Activated CD4-positive, alpha-beta T cell treated with anti-CD3 and anti-CD28 coated beads for 1 hour (primary cell): Measurements from ENCODE around the gene METTL23.
"Not testable (repeated sequence)": the region's sequence is repeated elsewhere in the genome, so short reads cannot be mapped to it uniquely, and the experiment has no call there.

ENCODE experiments used
- DNase-seq: peaks from one replicate; pipeline ENCODE4 v3.0.0-alpha.2; 2020

METTL23 gene

DNA sequence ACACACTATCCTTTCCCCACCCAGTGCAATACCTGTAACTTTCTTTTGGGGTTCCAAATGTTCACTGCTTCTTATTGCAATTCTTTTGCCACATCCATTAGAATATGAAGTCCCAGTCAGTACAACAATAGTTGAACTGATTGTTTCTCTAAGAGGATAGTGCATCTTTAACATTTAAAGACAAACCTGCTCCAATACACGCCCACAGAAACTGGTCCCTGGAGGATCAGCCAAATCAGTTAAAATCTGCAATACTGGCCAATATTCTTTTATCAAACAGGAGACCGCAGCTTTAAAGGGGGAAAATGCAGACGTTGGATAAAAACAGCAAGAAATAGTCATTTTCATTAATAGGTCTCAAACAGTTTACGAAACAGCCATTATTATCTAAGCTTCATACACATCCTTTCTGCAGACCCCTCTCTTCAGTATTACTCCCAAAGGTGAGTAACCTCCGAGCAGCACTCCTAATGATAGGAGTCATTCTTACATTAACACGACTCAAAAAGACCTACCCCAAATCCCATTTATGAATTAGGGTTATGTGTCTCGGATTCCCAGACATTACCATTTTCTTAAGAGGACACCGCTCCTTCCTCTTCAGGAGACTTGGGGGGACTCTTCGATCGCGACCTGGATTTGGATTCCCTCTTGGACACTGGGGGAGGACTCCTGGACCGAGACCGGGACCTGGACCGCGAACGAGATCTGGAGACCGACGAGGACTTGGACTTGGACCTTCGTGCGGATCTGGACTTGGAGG, 9.1 kb downstream of the METTL23 start:
- DNase-seq = no peak

DNA sequence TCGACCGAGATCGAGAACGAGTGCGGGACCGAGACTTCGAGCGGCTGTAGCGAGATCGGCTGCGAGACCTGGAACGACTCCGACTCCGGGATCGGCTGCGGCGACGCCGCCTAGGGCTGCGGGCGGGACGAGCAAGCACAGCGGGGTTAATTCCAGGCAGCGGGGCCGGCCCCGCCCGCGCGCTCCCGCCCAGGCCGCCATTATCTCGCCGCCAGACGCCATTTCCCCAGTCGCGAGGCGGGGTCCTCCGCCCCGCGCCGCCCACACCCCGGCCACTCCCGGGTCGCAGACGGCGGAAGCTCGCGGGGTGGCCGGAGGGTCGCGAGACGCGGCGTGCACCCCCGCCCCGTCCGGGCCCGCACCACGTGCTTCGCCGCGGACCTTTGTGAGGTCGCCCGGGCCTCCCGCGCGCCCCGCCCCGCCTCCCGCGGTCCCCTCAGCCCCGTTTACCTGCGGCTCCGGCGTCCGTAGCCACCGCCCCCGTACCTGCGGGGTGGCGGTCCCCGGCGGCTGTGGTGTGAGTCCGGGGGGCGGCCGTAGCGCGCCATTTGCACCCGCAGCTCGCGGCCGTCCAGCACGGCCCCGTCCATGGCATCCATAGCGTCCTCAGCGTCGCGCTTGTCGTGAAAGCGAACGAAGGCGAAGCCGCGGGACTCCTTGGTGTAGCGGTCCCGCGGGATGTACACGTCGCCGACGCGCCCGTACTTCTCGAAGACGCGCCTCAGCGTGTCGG, 9.9 kb downstream of the METTL23 start:
- peak; percentile 57 for DNase-seq

DNA sequence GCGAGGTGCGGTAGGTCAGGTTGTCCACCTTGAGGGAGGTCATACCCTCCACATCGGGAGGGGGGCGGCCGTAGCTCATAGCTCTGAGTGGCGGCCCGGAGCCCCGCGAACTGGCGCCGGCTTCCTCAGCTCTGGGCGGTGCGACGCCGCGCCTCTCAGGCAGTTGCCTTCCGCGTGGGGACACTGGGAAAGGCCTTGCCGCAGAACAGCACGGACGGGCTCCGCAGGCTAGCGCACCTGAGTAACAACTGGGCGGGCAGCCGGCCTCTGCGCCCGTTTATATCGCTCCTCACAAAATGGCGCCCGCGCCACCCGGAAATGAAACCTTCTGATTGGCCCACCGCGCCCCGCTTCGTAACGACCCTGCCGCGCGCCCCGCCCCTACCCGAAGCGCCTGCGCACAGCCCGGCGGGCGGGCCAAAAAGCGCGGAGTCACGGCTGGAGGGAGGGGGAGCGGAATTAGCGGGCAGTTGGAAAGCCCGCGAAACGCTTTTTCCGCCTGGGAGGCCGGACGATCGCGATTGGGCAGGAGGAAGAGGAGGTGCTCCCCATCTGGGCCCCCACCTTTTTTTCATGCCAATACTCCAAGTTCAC, 10.5 kb downstream of the METTL23 start, which contains the start of gene SRSF2:
Gene SRSF2 (minus strand): TSS at position 250 of the 594 bp plus-strand sequence. CDS start 171 bp downstream, at position 79.
- DNase-seq = peak; percentile 99

DNA sequence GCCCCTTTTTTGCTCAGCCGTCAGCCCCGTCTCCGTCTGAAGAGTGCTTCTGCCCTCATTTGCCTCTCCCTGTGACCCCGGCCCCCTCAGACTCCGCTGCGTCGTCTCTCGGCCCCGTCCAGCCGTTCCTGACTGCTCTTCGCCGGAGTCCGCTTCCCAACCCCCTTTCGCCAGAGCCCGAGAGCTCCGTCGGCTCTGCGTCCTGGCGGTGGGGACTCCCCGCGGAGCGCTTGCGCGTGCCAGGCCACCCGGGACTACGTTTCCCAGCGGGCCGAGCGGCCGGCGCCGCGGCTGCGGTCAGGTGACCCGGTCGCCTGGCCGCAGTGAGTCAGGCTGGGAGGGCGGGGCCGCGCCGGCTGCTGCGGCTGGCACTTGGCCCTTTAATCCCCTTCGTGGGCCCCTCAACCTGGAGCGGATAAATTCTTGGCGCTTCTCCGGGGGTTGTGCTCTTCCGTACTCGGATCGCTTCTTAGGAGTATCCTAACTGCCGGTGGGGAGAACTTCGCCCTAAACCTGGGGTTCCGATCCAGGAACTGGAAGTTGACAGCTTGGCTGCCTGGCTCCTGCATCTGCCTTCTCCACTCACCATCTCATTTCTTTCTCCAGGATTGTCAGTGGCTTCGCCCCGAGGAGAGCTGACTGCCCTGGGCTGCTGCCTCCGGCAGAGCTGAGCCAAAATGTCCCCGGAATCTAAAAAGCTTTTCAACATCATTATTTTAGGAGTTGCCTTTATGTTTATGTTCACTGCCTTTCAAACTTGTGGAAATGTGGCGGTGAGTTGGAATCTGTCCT, 11.2 kb downstream of the METTL23 start, which contains the start of gene MFSD11:
Gene MFSD11 (plus strand): TSS at position 444 of the 792 bp plus-strand sequence. CDS start 234 bp downstream, at position 678.
- peak; percentile 88 for DNase-seq

DNA sequence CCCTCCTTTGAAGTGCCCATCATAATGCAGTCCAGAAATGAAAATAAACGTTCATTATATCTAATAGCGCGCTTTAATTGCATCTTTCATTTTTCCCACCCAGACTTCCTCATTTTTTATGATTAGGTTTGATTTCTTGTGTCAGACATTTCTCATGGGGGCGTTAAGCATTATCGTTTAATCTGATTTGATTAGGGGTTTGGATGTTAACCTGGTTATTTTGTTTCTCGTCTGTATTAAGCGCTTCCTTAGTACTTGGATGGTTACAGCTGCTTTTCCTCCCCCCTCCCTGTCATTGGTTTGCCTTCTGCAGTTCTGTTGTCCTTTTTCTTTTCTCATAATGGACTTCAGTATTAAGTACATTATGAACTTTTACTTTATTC, 11.8 kb downstream of the METTL23 start:
- DNase-seq = no peak

DNA sequence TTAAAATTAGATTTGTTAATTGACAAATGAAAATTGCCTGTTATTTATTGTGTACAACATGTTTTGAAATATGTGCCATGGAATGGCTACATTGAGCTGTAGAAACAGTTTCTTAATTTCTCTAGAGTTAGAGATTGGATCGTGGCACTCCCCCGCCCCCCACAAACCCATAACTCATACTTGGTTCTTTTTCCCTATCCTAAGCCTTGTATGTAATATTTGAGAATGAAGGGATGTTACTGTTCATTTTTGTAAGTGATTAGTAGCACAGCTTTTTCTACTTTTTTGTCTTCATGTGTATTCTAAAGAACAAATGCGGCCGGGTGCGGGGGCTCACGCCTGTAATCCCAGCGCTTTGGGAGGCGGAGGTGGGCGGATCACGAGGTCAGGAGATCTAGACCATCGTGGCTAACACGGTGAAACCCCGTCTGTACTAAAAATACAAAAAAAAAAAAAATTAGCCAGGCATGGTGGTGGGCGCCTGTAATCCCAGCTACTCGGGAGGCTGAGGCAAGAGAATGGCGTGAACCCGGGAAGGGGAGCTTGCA, 13.0 kb downstream of the METTL23 start:
- not testable (repeated sequence) for DNase-seq

DNA sequence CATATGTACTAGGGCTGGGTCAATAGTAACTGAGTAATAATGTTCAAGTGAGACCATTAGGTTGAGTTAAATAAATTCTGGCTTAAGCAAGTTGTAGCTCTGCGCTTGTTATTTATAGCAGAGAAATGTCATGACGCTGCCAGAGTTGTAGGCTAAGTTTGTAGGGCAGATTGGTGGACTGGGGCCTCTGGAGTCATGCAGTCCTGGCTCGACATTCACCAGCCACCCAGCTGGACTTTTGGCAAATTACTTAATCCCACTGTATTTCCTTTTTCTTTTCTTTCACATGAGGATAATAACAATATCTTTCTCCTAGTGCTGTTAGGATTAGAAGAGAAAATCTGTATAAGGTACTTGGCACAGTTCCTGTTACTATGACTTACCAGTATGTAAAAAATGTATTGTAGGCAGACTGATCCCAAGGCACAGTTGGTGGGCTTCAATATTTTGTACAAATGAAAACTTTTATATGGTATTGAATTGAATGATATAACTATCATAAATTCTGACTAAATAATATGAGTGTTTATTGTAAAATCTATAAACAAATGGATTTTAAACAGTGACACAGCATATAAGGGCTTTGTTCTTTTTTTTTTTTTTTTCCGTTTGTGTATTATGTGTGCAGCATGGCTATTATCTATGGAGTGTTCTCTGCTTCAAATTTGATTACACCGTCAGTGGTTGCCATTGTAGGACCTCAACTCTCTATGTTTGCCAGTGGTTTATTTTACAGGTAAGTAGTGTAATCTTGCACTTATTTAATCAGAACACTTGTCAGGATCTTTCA, 13.9 kb downstream of the METTL23 start:
- no peak for DNase-seq

DNA sequence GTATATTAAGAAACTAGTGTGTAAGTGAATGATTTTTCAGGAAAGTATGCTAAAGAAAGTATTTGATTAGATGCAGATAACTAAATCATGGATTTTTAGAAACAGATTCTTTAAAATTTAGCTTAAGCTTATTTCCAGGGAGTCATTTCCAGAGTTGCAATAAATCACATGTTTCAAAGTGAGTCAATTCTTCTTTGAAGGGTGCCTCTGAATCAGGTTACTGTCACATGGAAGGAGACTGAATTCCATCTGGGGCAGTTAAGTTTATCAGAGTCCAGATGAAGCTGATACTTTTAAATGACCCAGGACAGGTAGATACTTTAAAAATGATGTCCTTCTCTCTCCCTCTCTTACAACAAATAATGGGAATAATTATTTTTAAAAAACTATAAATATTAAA, 16.3 kb downstream of the METTL23 start:
- DNase-seq = no peak

DNA sequence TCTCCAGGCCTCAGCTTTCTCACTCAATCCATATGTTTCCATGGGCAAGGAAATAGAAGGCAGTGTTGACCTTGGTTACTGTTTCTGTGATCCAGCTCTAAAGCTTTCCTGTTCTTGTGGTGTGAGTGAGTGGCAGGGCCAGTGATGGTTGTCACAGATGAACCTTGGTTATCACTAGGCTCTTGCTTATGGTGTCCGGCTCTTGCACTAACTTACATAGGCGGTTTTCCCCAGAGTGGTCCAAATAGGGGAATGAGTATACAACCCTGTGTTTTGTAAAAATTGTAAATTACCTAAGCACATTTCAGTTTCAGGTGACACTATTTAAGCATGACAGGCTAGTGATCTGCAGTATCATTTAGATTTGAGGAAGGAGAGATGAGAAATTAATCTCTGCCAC, 18.1 kb downstream of the METTL23 start:
- no peak for DNase-seq

DNA sequence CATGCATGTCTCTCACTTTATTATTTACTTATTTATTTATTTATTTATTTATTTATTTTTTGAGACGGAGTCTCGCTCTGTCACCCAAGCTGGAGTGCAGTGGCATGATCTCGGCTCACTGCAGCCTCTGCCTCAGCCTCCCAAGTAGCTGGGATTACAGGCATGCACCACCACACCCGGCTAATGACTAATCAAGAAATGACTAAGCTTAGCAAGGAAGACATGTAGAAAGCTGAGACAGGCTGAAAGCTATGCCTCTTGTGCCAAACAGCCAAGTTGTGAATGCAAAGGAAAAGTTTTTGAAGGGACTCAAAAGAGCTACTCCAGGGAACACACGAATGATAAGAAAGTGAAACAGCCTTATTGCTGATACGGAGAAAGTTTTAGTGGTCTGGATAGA, 19.1 kb downstream of the METTL23 start:
- not testable (repeated sequence) for DNase-seq

DNA sequence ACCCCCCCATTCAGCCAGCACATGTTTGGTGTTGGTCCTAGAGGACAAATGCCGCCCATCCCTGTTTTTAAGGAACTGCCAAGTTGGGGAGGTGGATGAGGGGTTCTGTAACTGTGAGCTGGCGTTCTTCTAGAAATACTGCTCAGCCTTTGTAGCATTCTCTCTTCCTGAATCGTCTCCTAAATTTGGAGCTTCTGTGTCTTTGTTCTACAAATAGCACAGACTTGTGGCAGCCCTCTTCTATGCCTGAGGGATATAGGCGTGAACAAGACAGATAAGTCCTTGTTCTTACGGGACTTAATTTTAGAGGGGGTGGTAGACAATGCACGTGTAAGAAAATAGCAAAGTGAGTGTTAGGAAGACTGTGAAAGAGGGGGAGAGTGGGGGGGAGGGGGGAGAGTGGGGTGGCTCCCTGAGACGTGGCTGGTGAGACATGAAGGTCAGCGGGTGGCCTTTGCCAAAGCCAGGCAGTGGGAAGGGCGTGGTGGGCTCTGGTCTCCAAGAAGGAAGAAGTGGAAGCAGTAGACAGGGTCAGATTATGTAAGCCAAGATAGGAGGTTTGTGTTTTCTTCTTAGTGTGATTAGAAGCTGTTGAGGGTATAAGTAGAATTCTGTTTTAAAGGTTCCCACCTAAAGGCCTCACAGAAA, 21.2 kb downstream of the METTL23 start:
- no peak for DNase-seq

DNA sequence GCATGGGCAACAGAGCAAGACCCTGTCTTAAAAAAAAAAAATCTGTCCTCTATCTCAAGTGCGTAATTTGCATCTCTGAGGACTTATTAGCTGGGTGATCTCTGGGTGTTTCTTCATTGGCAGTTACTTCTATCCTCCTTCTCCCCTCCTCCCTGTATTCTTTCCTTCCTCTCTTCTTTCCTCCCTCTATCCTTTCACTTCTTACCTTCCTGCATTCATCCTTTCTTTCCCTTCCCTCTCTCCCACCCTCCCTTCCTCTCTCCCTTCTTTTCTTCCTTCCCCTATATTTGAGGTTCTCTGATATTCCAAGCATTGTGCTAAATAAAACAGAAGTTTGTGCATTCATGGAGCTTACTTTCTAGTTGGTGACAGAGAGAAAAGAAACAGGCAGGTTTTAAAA, 22.0 kb downstream of the METTL23 start:
- DNase-seq = no peak

DNA sequence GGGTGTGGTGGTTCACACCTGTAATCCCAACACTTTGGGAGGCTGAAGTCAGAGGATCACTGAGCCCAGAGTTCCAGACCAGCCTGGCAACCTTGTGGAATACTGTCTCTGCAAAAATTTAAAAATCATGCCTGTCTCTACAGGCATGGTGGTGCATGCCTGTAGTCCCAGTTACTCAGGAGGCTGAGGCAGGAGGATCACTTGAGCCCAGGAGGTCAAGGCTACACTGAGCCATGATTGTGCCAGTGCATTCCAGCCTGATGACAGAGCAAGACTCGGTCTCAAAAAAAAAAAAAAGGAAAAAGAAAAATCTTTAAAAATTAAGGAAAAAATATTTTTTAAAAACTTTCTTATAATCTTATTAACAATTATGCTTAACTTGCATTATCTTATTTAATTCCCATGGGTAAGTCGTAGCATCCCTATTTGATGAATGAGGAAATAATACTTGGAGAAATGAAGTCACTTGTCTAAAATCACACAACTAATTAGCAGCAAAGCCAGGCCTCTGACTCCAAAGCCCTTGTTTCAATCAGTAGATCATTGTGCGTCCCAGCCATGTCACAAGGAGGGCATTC, 24.9 kb downstream of the METTL23 start:
- DNase-seq = no peak

DNA sequence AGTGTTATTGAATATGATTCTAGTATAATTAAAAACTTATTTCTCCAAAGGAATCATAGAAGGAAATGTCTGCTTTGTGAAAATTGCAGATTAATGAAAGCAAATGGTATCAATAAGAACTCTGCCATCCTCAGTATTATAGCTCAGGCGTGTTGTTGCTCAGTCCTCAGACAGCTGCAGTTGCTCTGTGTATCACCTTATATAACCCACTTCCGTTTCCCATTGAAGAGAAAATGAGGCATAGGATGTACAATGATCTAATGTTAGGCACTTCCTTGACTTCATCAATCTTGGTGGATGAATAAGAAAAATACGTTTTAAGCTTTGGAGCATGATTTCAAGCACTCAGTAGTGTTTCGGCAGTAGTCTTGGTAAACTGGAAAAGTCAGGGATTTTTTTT, 25.4 kb downstream of the METTL23 start:
- DNase-seq = no peak

DNA sequence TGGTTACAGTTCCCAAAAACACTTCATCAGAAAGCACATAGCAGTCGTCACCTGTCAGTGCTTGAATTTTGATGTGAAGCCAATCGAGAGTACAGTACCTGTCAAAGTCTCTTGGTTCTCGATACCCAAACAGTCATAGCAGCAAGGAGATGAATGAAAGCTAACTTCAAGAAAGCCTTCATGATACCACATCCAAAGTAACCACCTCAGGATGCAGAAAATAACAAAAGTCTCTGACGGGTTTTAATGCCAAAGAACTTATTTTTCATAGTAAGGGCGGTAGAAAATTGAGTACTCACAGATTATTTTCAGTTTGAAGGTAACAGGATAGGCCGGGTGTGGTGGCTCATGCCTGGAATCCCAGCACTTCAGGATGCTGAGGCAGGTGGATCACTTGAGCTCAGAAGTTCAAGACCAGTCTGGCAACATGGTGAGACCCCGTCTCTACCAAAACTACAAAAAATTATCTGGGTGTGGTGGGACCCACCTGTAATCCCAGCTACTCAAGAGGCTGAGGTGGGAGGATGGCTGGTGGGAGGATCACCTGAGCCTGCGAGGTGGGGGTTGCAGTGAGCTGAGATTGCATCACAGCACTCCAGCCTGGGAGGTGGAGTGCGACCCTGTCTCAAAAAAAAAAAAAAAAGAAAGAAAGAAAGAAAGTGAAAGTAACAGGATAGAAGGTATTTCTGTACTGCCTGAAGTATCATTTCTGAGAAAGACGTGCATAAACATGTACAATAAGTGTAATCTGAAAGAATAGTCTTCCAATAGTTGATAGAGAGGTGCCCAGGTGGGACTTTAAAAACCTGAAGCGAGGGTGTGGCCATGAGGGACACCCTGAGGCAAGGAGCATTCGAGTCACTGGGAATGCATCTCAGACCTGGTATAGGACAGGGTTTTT, 26.7 kb downstream of the METTL23 start:
- no peak for DNase-seq

DNA sequence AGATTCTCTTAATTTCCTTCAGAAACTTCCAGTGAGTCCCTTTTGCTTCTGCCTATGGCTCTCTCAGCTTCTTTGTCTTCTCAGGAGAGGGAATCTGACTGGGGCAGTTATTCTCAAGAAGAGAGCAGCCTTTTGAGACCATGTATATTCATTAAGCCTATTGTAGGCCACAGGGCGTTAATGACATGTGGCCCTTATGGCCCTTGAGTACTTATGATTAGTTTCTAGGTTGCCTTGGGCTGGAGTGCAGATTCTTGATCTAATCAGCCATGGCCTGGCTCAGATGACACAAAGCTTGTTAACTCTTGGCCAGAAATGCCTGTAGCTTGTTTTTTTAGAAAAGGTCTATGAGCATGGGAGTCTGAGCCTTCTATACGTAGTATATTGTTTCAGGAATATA, 28.6 kb downstream of the METTL23 start:
- no peak for DNase-seq

DNA sequence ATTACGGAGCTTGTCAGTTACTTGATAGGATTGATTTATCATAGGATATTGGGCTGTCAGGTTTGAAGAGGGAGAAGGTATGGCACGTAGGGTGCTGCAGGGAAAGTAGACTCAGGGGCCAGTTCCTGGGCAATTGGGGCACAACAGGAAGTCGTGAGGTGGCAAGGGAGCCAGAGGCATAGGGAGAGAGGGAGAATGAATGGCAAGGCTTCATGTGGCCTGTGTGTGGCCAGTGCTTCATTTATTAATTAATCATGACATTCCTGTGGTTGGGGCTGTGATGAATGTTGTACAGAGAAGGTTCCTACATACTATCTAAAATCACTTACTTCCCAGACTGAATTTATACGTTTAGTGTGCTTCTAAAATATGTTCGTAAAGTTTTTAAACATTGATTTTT, 30.6 kb downstream of the METTL23 start:
- DNase-seq = no peak

DNA sequence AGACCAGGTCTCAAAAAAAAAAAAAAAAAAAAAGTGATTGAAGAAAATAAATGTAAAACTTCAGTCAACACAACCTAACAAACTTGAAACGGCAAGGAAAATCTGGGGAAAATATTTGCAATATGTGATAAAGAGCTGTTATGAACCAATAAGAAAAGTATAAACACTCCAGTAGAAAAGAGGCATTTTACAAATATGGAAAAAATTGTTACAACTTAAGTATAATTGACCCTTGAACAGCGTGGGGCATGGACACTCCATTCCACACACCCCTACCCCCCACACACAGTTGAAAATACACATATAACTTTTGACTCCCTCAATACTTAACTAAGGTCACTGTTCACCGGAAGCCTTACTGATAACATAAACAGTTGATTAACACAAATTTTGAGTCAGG, 31.9 kb downstream of the METTL23 start:
- no peak for DNase-seq

DNA sequence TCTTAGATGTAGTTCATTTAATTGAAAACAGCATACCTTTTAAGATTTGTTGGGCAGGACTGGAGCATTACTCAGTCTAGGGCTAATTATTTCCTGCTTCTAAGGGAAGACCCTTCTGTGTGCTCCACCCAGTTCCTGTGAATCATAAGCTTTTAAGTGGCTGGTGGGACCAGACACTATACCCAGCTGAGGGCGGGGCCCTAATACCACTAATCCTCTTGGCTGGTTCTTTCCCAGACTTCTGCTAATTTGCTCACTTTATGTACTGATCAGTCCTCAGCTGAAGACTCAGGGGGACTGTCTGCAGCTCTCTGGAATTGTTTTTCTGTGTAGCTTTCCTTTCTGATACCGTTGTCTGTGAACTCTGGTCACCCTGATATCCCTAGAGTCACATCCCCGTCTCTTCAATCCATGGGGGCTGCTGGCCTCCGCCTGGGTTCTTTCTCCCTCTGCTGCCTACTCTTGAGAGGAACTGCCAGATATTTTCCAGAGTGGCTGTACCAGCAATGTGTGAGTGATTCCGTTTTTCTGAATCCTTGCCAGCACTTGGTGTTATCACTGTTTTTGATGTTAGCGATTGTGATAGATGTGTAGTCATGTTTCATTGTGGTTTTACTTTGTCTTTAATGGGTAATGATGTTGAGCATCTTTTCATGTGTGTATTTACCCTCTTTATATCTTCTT, 46.3 kb downstream of the METTL23 start:
- DNase-seq = peak; percentile 40
